Omental fat pad (tissue), 4 donors: Measurements from ENCODE around the gene CER1. TPM values are rescaled to one million over a fixed set of nuclear protein-coding genes. Genes with fewer than 3 reads are reported as not detected.

Experiments
- ATAC-seq: fragments of 150-250 bp; one replicate; pipeline ENCODE4 v1.9.1; 2016; ENCODE audit warnings: mild to moderate bottlenecking, moderate library complexity; ENCODE audit not compliant: low FRiP score
- DNase-seq: peaks from one replicate; pipeline ENCODE4 v3.0.0-alpha.2; 2019; ENCODE audit warnings: low spot score
- CTCF ChIP-seq, 3 donors: fragments of 450-650 bp; IDR thresholded peaks; one replicate each; pipeline ENCODE4 v1.5.1; 2016 to 2017; ENCODE audit warnings: antibody characterized with exemption in 3 of 3, mild to moderate bottlenecking in 3 of 3, moderate library complexity in 2 of 3
- total RNA-seq, 4 donors: library from RNA; depleted of rRNA; stranded (reverse); fragments of >200 nt; gene quantifications; one replicate each; pipeline ENCODE4 v1.1.0, GENCODE V29; 2016

CER1 gene
- total RNA-seq, 4 donors from 2014 or later: 0.37 TPM; not detected in 3

GRCh38 chr9:14760060-14760459 lies 37.5 kb upstream of the CER1 start:
- DNase-seq (no peak), ATAC-seq (no peak)
- no peak for TF ChIP-seq CTCF (IDR thresholded peaks at IDR 0.05)

GRCh38 chr9:14756291-14756690 lies 33.8 kb upstream of the CER1 start:
- no peak for TF ChIP-seq CTCF (IDR thresholded peaks at IDR 0.05)

GRCh38 chr9:14752871-14753270 lies 30.3 kb upstream of the CER1 start:
- ATAC-seq: no peak
- DNase-seq: no peak
- TF ChIP-seq CTCF (IDR thresholded peaks at IDR 0.05): no peak

More at GRCh38 chr9:14756291-14756690, 33.8 kb upstream of the CER1 start:
- ATAC-seq (no peak), DNase-seq (no peak)

- no peak for TF ChIP-seq CTCF (IDR thresholded peaks at IDR 0.05)
- DNase-seq: no peak
- no peak for ATAC-seq
These were observed 29.7 kb upstream of the CER1 start for GRCh38 chr9:14752271-14752670.

- TF ChIP-seq CTCF (IDR thresholded peaks at IDR 0.05): no peak
- DNase-seq (no peak), ATAC-seq (no peak)
These were observed 28.3 kb upstream of the CER1 start for GRCh38 chr9:14750821-14751220.

- ATAC-seq (no peak), DNase-seq (no peak)
- no peak for TF ChIP-seq CTCF (IDR thresholded peaks at IDR 0.05)
These were observed 27.2 kb upstream of the CER1 start for GRCh38 chr9:14749741-14750211.

GRCh38 chr9:14748373-14748772 lies 25.8 kb upstream of the CER1 start:
- no peak for DNase-seq
- no peak for ATAC-seq
- no peak for TF ChIP-seq CTCF (IDR thresholded peaks at IDR 0.05)
